ENCODE data around the gene HES5. TPM values are rescaled to one million over a fixed set of nuclear protein-coding genes. Genes with fewer than 3 reads are reported as not detected.
A peak's percentile ranks its signal among the peaks of the same experiment; 100 is the strongest.

The HES5 gene
- total RNA-seq, 1 experiment from 2014 or later, result not detected

DNA sequence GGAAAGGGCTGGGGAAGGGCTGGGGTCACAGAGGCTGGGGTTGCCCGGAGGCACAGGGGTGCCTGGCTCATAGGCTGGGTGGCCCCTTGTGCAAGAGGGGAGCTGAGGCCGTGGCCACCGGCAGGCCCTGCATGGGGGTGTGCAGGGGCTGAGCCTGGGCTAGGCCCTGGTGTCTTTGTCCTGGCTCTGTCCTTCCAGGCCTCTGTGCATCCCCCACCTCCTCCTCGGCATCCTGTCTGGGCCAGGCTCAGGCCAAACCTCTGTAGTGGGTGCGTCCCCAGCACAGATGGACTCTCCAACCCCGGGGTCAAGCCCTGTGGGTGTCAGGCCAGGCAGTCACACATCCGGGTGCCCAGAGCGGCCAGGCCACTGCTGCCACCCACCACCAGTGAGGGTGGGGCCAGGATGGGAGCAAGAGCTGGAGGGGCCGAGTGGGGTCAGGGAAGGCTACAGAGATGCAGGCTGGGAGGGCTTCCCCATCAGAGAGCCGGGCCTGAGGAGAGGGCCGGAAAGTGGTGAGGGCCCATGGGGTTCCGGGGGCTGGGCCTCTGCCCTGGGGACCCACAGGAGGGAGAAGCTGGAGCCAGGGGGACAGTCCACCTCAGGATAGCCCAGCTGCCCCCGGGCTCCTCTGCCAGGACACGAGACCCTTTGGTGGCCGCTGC lies 23.0 kb downstream of the HES5 start:
- CTCF ChIA-PET, result no interaction called here
- H3K27me3 Mint-ChIP-seq (ENCODE audit: unreplicated experiment), result no peaks in the 10 kb centered on the region

DNA sequence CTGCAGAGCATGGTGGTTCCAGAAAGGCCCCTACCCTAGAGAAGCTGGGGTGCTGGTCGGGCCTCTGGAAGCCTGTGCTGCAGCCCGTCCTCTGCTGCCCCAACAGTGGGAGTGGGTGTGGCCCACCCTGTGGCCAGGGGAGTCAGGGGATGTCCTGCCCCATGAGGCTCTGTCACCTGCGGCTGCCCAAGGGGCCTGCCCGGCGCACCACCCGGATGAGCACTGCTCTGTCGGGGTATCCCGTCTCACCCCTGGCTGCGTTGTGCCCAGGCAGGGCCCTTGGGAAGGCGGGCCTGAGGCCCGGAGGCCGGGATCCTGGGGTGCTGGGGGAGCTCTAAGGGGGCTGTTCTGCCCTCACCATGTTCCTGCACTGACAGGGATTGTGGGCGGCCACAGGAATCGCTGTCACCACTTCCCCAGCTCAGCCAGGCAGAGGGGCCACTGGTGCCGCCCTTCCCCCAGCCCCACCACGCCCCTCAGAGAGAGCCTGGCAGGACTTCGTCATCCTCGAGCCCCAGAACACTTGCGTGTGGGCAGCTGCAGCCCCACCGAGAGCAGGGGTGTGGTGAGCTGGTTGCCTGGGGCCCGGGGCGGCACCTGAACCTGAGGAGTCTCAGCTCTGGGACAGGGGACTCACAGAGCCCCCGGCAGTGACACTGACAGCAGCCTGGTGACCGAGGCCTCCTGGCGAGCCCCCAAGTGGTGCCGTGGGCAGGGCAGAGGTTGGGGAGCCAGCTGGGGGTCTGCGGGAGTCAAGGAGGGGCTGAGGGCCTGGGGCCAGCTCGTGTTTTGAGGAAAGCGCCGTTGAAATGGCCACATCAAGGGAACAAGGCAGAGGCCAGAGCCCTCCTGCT lies 23.8 kb downstream of the HES5 start:
- TF ChIP-seq CTCF (IDR thresholded peaks at IDR 0.05; ENCODE audit: unreplicated experiment), result no peak
- H3K4me1 Mint-ChIP-seq (ENCODE audit: low read depth, unreplicated experiment), result no peaks in the 10 kb centered on the region
- BruUV-seq (replicated peaks), result TSS peak; percentile 26
- intact Hi-C loops (cut with micrococcal nuclease; ENCODE audit: unreplicated experiment), result no loop called here
- no peak overlapping the region for H3K4me3 Mint-ChIP-seq (ENCODE audit: low read depth, unreplicated experiment)
- no peaks in the 10 kb centered on the region for H3K9me3 Mint-ChIP-seq (ENCODE audit: low read depth, unreplicated experiment)
- H3K27me3 Mint-ChIP-seq (ENCODE audit: unreplicated experiment), result no peaks in the 10 kb centered on the region
- CTCF ChIA-PET, result no interaction called here
- H3K36me3 Mint-ChIP-seq (ENCODE audit: insufficient read depth, unreplicated experiment), result peaks cover 3% of the 10 kb centered on the region
- no peak for DNase-seq
- no peak overlapping the region for H3K27ac Mint-ChIP-seq (ENCODE audit: unreplicated experiment)

More for the DNA sequence above, 23.0 kb downstream of the HES5 start:
- Mint-ChIP-seq H3K27ac (ENCODE audit: unreplicated experiment) (no peak overlapping the region), H3K36me3 (ENCODE audit: insufficient read depth, unreplicated experiment) (peaks cover 7% of the 10 kb centered on the region), H3K9me3 (ENCODE audit: low read depth, unreplicated experiment) (no peaks in the 10 kb centered on the region), H3K4me1 (ENCODE audit: low read depth, unreplicated experiment) (no peaks in the 10 kb centered on the region), H3K4me3 (ENCODE audit: low read depth, unreplicated experiment) (no peak overlapping the region)
- intact Hi-C loops (cut with micrococcal nuclease; ENCODE audit: unreplicated experiment), result no loop called here
- no peak for TF ChIP-seq CTCF (IDR thresholded peaks at IDR 0.05; ENCODE audit: unreplicated experiment)
- DNase-seq, result no peak
- BruUV-seq (replicated peaks), result no TSS peak

DNA sequence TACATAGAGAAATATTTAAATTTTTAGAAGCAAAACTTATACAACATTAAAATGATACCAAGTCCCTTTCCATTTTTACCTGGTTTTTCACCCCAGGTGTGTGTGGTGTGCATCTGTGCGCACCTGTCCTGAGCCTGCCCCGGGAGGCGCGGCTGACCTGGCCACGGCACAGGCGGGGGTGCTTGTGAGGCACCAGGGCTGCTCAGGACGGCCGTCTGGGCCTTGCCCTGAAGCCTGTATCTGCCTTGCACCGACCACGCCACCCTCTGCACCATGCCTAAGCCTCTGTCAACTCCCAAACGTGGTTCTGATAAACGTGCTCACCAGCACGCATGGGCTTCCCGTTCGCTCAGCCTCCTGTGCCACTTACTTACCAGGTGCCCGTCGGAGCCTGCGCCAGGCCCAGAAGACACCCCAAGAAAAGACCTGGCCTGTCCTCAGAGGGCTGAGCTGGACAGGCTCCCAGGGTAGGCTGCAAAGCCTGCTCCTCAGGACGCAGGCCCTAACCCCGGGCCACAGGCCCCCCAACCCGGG lies 24.5 kb downstream of the HES5 start:
- Mint-ChIP-seq H3K27ac (ENCODE audit: unreplicated experiment) (no peak overlapping the region), H3K27me3 (ENCODE audit: unreplicated experiment) (no peaks in the 10 kb centered on the region), H3K36me3 (ENCODE audit: insufficient read depth, unreplicated experiment) (no peaks in the 10 kb centered on the region), H3K4me1 (ENCODE audit: low read depth, unreplicated experiment) (peaks cover 1% of the 10 kb centered on the region), H3K4me3 (ENCODE audit: low read depth, unreplicated experiment) (no peak overlapping the region), H3K9me3 (ENCODE audit: low read depth, unreplicated experiment) (no peaks in the 10 kb centered on the region)
- DNase-seq, result no peak
- BruUV-seq (replicated peaks), result no TSS peak
- intact Hi-C loops (cut with micrococcal nuclease; ENCODE audit: unreplicated experiment), result no loop called here
- CTCF ChIA-PET, result no interaction called here
- TF ChIP-seq CTCF (IDR thresholded peaks at IDR 0.05; ENCODE audit: unreplicated experiment), result no peak

DNA sequence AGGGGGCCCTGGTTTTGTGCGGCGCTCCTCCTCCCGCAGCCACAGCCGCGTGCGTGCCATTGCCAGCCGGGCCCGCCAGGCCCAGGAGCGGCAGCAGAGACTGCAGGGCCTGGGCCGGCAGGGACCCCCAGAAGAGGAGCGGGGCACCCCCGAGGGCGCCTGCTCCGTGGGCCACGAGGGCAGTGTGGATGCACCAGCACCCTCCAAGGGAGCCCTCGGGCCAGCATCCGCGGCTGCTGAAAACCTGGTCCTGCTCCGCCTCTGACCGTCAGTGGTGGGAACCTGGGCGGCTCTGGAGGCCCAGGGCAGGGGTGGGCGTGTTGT lies 25.2 kb downstream of the HES5 start:
- no peak overlapping the region for H3K4me3 Mint-ChIP-seq (ENCODE audit: low read depth, unreplicated experiment)

More for the DNA sequence above, 25.2 kb downstream of the HES5 start:
- TF ChIP-seq CTCF (IDR thresholded peaks at IDR 0.05; ENCODE audit: unreplicated experiment), result no peak
- CTCF ChIA-PET, result no interaction called here
- BruUV-seq (replicated peaks), result no TSS peak
- DNase-seq, result no peak
- Mint-ChIP-seq H3K27ac (ENCODE audit: unreplicated experiment) (no peak overlapping the region), H3K4me1 (ENCODE audit: low read depth, unreplicated experiment) (peaks cover 7% of the 10 kb centered on the region), H3K27me3 (ENCODE audit: unreplicated experiment) (no peaks in the 10 kb centered on the region), H3K36me3 (ENCODE audit: insufficient read depth, unreplicated experiment) (no peaks in the 10 kb centered on the region), H3K9me3 (ENCODE audit: low read depth, unreplicated experiment) (no peaks in the 10 kb centered on the region)
- intact Hi-C loops (cut with micrococcal nuclease; ENCODE audit: unreplicated experiment), result no loop called here

Data from Calu3 (cell line).